Brain microvascular endothelial cell (primary cell): ENCODE measurements around the gene CETN1.

Experiments used
- DNase-seq: peaks from one replicate; pipeline ENCODE4 v3.0.0-alpha.2; 2020
- H3K27ac ChIP-seq: fragments of 250-450 bp; sonication (Bioruptor Pico); 2 replicates; pipeline ENCODE4 v1.5.1; 2020; ENCODE audit warnings: mild to moderate bottlenecking, moderate library complexity
- H3K27me3 ChIP-seq: fragments of 250-450 bp; sonication (Bioruptor Pico); replicated peaks from 2 replicates; pipeline ENCODE4 v1.5.1; 2020; ENCODE audit warnings: mild to moderate bottlenecking
- H3K36me3 ChIP-seq: fragments of 250-450 bp; sonication (Bioruptor Pico); replicated peaks from 2 replicates; pipeline ENCODE4 v1.5.1; 2020; ENCODE audit warnings: mild to moderate bottlenecking
- H3K4me3 ChIP-seq: 2 replicates; pipeline ENCODE4 v1.5.1; 2011; ENCODE audit warnings: low read depth, mild to moderate bottlenecking, control low read depth, low read length, moderate library complexity
- CTCF ChIP-seq: IDR thresholded peaks from 2 replicates; pipeline ENCODE4 v1.5.1; 2011; ENCODE audit warnings: low read depth, mild to moderate bottlenecking, moderate library complexity, low read length, control low read depth, inconsistent platforms; ENCODE audit errors: missing control alignments
- in situ Hi-C: cut with HindIII; loops from 2 replicates; pipeline ENCODE4 v1.10.0; 2017; ENCODE audit warnings: low sequenced_read_pairs, low pct_ligation_motif_present

Gene CETN1

DNA sequence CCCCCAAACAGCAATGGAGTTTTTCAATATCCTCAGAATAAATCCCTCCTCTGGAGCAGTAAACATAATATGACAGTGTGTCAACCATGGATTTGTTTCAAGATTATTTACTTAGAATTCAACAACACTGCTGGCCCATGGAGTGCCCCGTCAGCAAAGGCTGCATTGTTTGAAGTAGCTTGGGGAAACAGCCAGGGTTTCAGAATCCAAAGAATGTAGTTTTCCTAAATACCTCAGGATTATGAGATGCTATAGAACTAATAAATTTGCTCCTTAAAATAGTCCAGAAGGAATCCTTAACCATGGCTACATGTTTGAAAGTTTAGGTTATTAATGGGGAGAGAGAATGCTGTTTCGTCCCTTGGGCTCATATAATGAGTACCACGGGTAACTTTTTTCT, 13.1 kb upstream of the CETN1 start:
- H3K36me3 ChIP-seq, result no peaks in the 10 kb centered on the region
- TF ChIP-seq CTCF, result no peak
- H3K4me3 ChIP-seq, result no peak overlapping the region
- no peak overlapping the region for H3K27ac ChIP-seq
- in situ Hi-C loops, result no loop called here
- DNase-seq, result no peak
- H3K27me3 ChIP-seq, result peaks cover 11% of the 10 kb centered on the region

DNA sequence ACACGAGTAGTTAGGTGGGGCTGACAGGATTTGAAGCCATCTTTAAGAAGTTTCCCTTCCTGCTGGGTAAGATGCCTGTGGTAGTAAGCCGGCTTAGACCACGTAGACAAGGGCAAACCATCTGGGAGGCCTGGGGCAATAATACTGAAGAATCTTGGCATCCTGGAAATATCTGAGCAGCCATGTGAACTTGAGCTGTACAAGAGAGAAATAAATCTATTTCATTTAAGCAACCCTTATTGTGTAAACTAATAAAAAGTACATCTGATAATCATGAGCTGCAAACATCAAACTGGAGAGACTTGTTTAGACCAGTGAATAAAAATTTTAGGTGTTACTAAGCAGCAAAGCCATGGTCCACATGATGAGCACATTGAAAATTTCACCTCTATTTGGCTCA, 11.4 kb upstream of the CETN1 start:
- Histone ChIP-seq H3K27ac (no peak overlapping the region), H3K36me3 (no peaks in the 10 kb centered on the region), H3K4me3 (no peak overlapping the region), H3K27me3 (peaks cover 11% of the 10 kb centered on the region)
- TF ChIP-seq CTCF, result no peak
- no peak for DNase-seq
- in situ Hi-C loops, result no loop called here

- no peak for DNase-seq
- TF ChIP-seq CTCF, result no peak
- Histone ChIP-seq H3K27ac (no peak overlapping the region), H3K4me3 (no peak overlapping the region), H3K36me3 (no peaks in the 10 kb centered on the region), H3K27me3 (peaks cover 18% of the 10 kb centered on the region)
- in situ Hi-C loops, result no loop called here
Measured at GRCh38 chr18:570256-570655, 9.9 kb upstream of the CETN1 start.

GRCh38 chr18:570697-571096, 9.5 kb upstream of the CETN1 start:
- Histone ChIP-seq H3K27me3 (peaks cover 21% of the 10 kb centered on the region), H3K27ac (no peak overlapping the region), H3K36me3 (no peaks in the 10 kb centered on the region), H3K4me3 (no peak overlapping the region)
- in situ Hi-C loops, result no loop called here
- DNase-seq, result no peak
- TF ChIP-seq CTCF, result no peak

DNA sequence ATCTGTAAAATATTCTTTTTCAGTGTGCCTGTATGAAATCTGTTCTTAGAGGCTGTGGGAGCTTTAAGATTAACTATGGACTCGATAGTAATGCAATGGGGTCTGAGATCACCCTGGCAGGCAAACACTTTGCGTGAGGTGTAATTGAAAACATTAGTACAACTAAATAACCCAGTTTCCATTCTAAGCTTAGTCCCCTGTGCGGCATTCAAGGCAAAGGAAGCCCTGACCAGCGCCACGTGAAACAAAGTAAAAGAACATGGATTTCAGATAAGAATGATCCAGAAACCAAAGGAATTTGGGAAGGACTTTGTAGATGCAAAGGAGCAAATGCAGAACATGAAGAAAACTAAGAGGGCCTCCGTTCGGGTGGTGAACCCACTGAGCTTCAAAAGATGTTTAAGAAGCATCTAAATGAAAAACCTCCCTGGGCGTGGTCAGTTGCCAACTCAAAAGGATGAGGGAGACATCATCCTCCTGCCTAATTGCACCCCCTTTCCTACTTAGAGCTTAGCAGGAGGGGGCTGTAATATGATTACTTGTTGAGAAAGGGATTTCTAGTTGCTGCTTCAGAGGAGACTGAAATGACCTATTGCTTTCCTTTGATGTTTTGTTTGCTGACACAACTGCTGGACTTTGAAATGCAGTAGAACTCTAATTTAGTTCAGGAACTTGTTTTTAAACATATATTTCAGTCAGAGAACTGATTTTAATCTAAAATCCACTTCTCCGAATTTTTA, 7.9 kb upstream of the CETN1 start:
- H3K4me3 ChIP-seq, result no peak overlapping the region
- TF ChIP-seq CTCF, result no peak
- no peaks in the 10 kb centered on the region for H3K36me3 ChIP-seq
- H3K27ac ChIP-seq, result no peak overlapping the region
- DNase-seq, result no peak
- peaks cover 24% of the 10 kb centered on the region for H3K27me3 ChIP-seq
- in situ Hi-C loops, result no loop called here

GRCh38 chr18:572831-573289, 7.3 kb upstream of the CETN1 start:
- TF ChIP-seq CTCF, result no peak
- H3K36me3 ChIP-seq, result no peaks in the 10 kb centered on the region
- H3K4me3 ChIP-seq, result no peak overlapping the region
- peaks cover 24% of the 10 kb centered on the region for H3K27me3 ChIP-seq
- no peak for DNase-seq
- no peak overlapping the region for H3K27ac ChIP-seq
- in situ Hi-C loops, result no loop called here
